Measurements from ENCODE around the gene ENOX2. TPM values are rescaled to one million over a fixed set of nuclear protein-coding genes. Genes with fewer than 3 reads are reported as not detected.

The ENOX2 gene
- total RNA-seq, 1 experiment from 2014 or later = 12.9 TPM

DNA sequence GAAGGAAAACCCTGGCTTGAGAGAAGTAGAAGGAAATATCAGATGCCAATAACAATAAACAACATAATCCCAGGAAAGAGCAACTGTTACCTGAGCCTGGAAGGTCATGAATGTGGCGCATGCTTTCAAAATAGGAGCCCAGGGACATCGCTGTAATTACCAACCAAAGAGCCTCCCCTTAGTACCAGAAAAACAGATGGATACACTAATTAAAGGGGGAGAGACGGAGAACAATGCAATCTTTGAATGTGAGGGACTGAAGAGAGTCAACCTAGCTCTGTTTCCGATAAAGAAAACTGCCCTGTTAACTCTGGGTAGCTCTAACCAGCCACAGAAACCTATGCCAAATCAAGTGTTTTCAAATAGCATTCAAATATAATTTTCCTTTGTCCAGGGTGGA, 161.4 kb downstream of the ENOX2 start:
- H3K9me2 ChIP-seq (ENCODE audit: insufficient read depth) = no peaks in the 10 kb centered on the region
- CTCF ChIA-PET = no interaction called here

More for the DNA sequence above, 161.4 kb downstream of the ENOX2 start:
- no peaks in the 10 kb centered on the region for H3K79me2 ChIP-seq (ENCODE audit: insufficient read depth, low read length)
- ChIA-PET RAD21 (ENCODE audit: low non-redundant PET in 1 of 2, low total read pairs in 2 of 2, uncharacterized antibody in 2 of 2, unreplicated experiment in 2 of 2) (no interaction called here), POLR2A (no interaction called here)
- TF ChIP-seq, protein P1, sequence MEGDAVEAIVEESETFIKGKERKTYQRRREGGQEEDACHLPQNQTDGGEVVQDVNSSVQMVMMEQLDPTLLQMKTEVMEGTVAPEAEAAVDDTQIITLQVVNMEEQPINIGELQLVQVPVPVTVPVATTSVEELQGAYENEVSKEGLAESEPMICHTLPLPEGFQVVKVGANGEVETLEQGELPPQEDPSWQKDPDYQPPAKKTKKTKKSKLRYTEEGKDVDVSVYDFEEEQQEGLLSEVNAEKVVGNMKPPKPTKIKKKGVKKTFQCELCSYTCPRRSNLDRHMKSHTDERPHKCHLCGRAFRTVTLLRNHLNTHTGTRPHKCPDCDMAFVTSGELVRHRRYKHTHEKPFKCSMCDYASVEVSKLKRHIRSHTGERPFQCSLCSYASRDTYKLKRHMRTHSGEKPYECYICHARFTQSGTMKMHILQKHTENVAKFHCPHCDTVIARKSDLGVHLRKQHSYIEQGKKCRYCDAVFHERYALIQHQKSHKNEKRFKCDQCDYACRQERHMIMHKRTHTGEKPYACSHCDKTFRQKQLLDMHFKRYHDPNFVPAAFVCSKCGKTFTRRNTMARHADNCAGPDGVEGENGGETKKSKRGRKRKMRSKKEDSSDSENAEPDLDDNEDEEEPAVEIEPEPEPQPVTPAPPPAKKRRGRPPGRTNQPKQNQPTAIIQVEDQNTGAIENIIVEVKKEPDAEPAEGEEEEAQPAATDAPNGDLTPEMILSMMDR (IDR thresholded peaks at IDR 0.05 in 2 of 3, conservative IDR thresholded peaks at IDR 0.05 in 1 of 3; ENCODE audit: borderline replicate concordance in 1 of 3, insufficient read depth in 1 of 3, low read depth in 2 of 3, low read length in 2 of 3) = no peak
- no peak for TF ChIP-seq EZH2 (IDR thresholded peaks at IDR 0.05)
- TF ChIP-seq, protein P2, sequence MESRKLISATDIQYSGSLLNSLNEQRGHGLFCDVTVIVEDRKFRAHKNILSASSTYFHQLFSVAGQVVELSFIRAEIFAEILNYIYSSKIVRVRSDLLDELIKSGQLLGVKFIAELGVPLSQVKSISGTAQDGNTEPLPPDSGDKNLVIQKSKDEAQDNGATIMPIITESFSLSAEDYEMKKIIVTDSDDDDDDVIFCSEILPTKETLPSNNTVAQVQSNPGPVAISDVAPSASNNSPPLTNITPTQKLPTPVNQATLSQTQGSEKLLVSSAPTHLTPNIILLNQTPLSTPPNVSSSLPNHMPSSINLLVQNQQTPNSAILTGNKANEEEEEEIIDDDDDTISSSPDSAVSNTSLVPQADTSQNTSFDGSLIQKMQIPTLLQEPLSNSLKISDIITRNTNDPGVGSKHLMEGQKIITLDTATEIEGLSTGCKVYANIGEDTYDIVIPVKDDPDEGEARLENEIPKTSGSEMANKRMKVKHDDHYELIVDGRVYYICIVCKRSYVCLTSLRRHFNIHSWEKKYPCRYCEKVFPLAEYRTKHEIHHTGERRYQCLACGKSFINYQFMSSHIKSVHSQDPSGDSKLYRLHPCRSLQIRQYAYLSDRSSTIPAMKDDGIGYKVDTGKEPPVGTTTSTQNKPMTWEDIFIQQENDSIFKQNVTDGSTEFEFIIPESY (IDR thresholded peaks at IDR 0.05; ENCODE audit: extremely low read depth, insufficient replicate concordance, low read length) = no peak
- no peak for TF ChIP-seq TCF7L2 (IDR thresholded peaks at IDR 0.05; ENCODE audit: borderline replicate concordance, extremely low read depth, insufficient read depth, insufficient read length)
- TF ChIP-seq ELF1 (IDR thresholded peaks at IDR 0.05; ENCODE audit: borderline replicate concordance, low read depth) = no peak
- TF ChIP-seq, protein P3, sequence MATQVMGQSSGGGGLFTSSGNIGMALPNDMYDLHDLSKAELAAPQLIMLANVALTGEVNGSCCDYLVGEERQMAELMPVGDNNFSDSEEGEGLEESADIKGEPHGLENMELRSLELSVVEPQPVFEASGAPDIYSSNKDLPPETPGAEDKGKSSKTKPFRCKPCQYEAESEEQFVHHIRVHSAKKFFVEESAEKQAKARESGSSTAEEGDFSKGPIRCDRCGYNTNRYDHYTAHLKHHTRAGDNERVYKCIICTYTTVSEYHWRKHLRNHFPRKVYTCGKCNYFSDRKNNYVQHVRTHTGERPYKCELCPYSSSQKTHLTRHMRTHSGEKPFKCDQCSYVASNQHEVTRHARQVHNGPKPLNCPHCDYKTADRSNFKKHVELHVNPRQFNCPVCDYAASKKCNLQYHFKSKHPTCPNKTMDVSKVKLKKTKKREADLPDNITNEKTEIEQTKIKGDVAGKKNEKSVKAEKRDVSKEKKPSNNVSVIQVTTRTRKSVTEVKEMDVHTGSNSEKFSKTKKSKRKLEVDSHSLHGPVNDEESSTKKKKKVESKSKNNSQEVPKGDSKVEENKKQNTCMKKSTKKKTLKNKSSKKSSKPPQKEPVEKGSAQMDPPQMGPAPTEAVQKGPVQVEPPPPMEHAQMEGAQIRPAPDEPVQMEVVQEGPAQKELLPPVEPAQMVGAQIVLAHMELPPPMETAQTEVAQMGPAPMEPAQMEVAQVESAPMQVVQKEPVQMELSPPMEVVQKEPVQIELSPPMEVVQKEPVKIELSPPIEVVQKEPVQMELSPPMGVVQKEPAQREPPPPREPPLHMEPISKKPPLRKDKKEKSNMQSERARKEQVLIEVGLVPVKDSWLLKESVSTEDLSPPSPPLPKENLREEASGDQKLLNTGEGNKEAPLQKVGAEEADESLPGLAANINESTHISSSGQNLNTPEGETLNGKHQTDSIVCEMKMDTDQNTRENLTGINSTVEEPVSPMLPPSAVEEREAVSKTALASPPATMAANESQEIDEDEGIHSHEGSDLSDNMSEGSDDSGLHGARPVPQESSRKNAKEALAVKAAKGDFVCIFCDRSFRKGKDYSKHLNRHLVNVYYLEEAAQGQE (IDR thresholded peaks at IDR 0.05; ENCODE audit: low read depth) = no peak
- no peak for TF ChIP-seq FOSL1 (IDR thresholded peaks at IDR 0.05; ENCODE audit: low read depth)
- no peak for TF ChIP-seq CBX3 (IDR thresholded peaks at IDR 0.05; ENCODE audit: low read depth)
- no peak for TF ChIP-seq EZH2phosphoT487 (IDR thresholded peaks at IDR 0.05; ENCODE audit: borderline replicate concordance)
- TF ChIP-seq SP1 (IDR thresholded peaks at IDR 0.05; ENCODE audit: low read depth) = no peak
- no peak for TF ChIP-seq SRF (IDR thresholded peaks at IDR 0.05; ENCODE audit: low read depth)
- TF ChIP-seq ZNF274 (IDR thresholded peaks at IDR 0.05; ENCODE audit: low read depth, low read length) = no peak
- TF ChIP-seq RAD21 (IDR thresholded peaks at IDR 0.05; ENCODE audit: low read depth) = no peak
- TF ChIP-seq, protein P4, sequence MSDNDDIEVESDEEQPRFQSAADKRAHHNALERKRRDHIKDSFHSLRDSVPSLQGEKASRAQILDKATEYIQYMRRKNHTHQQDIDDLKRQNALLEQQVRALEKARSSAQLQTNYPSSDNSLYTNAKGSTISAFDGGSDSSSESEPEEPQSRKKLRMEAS (IDR thresholded peaks at IDR 0.05) = no peak
- no peak for TF ChIP-seq CEBPB (IDR thresholded peaks at IDR 0.05; ENCODE audit: low read depth)
- TF ChIP-seq EGR1 (IDR thresholded peaks at IDR 0.05; ENCODE audit: low read depth) = no peak
- no peak for TF ChIP-seq POLR2A (IDR thresholded peaks at IDR 0.05; ENCODE audit: borderline replicate concordance, extremely low read depth, insufficient read depth, insufficient read length)
- no peak for TF ChIP-seq POLR2AphosphoS5 (IDR thresholded peaks at IDR 0.05; ENCODE audit: low read depth, low read length)
- TF ChIP-seq, protein P5, sequence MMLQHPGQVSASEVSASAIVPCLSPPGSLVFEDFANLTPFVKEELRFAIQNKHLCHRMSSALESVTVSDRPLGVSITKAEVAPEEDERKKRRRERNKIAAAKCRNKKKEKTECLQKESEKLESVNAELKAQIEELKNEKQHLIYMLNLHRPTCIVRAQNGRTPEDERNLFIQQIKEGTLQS (IDR thresholded peaks at IDR 0.05) = no peak
- H4K20me1 ChIP-seq (ENCODE audit: insufficient read depth) = no peaks in the 10 kb centered on the region
- no TSS peak for BruUV-seq (replicated peaks)
- no peak for ATAC-seq
- H3K4me1 ChIP-seq (ENCODE audit: control insufficient read depth in 1 of 2, insufficient read depth in 2 of 2, low read length in 2 of 2) = no peaks in the 10 kb centered on the region
- no peak overlapping the region for H3K9ac ChIP-seq (ENCODE audit: low read length)
- H3K4me2 ChIP-seq (ENCODE audit: low read length) = no peak overlapping the region
- H3K9me3 ChIP-seq (ENCODE audit: control insufficient read depth in 1 of 2, insufficient read depth in 1 of 2, low read depth in 1 of 2, low read length in 2 of 2) = no peaks in the 10 kb centered on the region
- no peak overlapping the region for H2AFZ ChIP-seq (ENCODE audit: low read depth, low read length, poor library complexity, severe bottlenecking)
- no peak overlapping the region for H3K27ac ChIP-seq (ENCODE audit: low read depth, low read length)
- no peak overlapping the region for H3K4me3 ChIP-seq (replicated peaks in 1 of 2; ENCODE audit: low read depth in 1 of 2, low read length in 2 of 2)
- H3K27me3 ChIP-seq (ENCODE audit: insufficient read depth, low read length) = no peaks in the 10 kb centered on the region
- intact Hi-C loops (cut with micrococcal nuclease) = no loop called here
- H3K36me3 ChIP-seq (ENCODE audit: control insufficient read depth in 1 of 2, insufficient read depth in 2 of 2, low read length in 2 of 2) = no peaks in the 10 kb centered on the region
- no peak for DNase-seq (ENCODE audit: low read depth, low spot score)

Measured in HCT116 (cell line).